Lung (tissue), 12 donors: ENCODE results near the gene CHST11. TPM values are rescaled to one million over a fixed set of nuclear protein-coding genes. Genes with fewer than 3 reads are reported as not detected.

Experiments used
- ATAC-seq: fragments of 200-7000 bp; cut with Tn5 transposase; one replicate; pipeline ENCODE4 v1.9.1; 2020; ENCODE audit warnings: moderate number of reproducible peaks; ENCODE audit not compliant: insufficient read depth, low FRiP score
- DNase-seq, 3 donors: peaks; one replicate each; pipeline ENCODE4 v3.0.0-alpha.2; 2013 to 2017
- H3K27ac ChIP-seq, 2 donors: one replicate each; pipeline ENCODE4 v1.5.1; 2013; ENCODE audit warnings: mild to moderate bottlenecking in 2 of 2, moderate library complexity in 2 of 2, control low read depth in 1 of 2, inconsistent platforms in 1 of 2, low read depth in 1 of 2, low read length in 1 of 2
- H3K27me3 ChIP-seq, 3 donors: one replicate each; pipeline ENCODE4 v1.5.1; 2013; ENCODE audit warnings: low read length in 2 of 3; ENCODE audit not compliant: control insufficient read depth in 3 of 3, insufficient read depth in 3 of 3
- H3K36me3 ChIP-seq, 4 donors: one replicate each; pipeline ENCODE4 v1.5.1; 2013; ENCODE audit warnings: low read length in 4 of 4, mild to moderate bottlenecking in 1 of 4, moderate library complexity in 1 of 4; ENCODE audit not compliant: control insufficient read depth in 4 of 4, insufficient read depth in 4 of 4
- H3K4me1 ChIP-seq, 5 donors: one replicate each; pipeline ENCODE4 v1.5.1; 2013; ENCODE audit warnings: low read length in 5 of 5, mild to moderate bottlenecking in 2 of 5, moderate library complexity in 1 of 5; ENCODE audit not compliant: control insufficient read depth in 5 of 5, insufficient read depth in 5 of 5
- H3K4me3 ChIP-seq: one replicate; pipeline ENCODE4 v1.5.1; 2013; ENCODE audit warnings: mild to moderate bottlenecking, control low read depth, moderate library complexity
- H3K9ac ChIP-seq, 2 donors: one replicate each; pipeline ENCODE4 v1.5.1; 2013; ENCODE audit warnings: low read length in 2 of 2, control low read depth in 1 of 2; ENCODE audit not compliant: insufficient read depth in 1 of 2
- H3K9me3 ChIP-seq, 4 donors: one replicate each; pipeline ENCODE4 v1.5.1; 2013; ENCODE audit warnings: low read length in 3 of 4, mild to moderate bottlenecking in 1 of 4, moderate library complexity in 1 of 4; ENCODE audit not compliant: control insufficient read depth in 4 of 4, insufficient read depth in 3 of 4
- WGBS, 2 donors: extraction: QIAGEN DNeasy Blood & Tissue Kit; methylation state at CpG; one replicate each; pipeline ENCODE4 v1.1.7; 2013; 5-methylcytosine and 5-hydroxymethylcytosine counted together
- polyA plus RNA-seq, 2 donors: library from polyadenylated mRNA; stranded (reverse); fragments of 200-250 nt; gene quantifications; one replicate each; pipeline ENCODE4 v1.2.1, GENCODE V29; 2013
- total RNA-seq, 2 donors: library from RNA; depleted of rRNA in 1 of 2; stranded (reverse); fragments of >200 nt in 1 of 2; gene quantifications; one replicate each; pipeline ENCODE4 v1.2.1, GENCODE V29; 2014 to 2021
- TF ChIP-seq, protein P1 (sequence below): IDR thresholded peaks from 2 replicates; pipeline ENCODE4 v1.5.1; 2012; ENCODE audit warnings: mild to moderate bottlenecking; ENCODE audit errors: control extremely low read depth, extremely low read depth
- donor health status: control.
- donor health status: control.
- donor health status: Bipolar disorder and iron deficiency.
- donor health status: healthy.
- donor health status: DM: yes; HTN: yes; CAD: no.

Gene CHST11
- total and polyA plus RNA-seq, 4 donors, result 9.0 to 63.2 (median 27.7) TPM

- Histone ChIP-seq H3K36me3 (no peaks in the 10 kb centered on the region), H3K27ac (peak overlapping the region in 1 of 2 donors; percentile 33), H3K9me3 (no peaks in the 10 kb centered on the region), H3K9ac (peak overlapping the region in 1 of 2 donors; percentile 3), H3K27me3 (no peaks in the 10 kb centered on the region), H3K4me3 (no peak overlapping the region), H3K4me1 (peaks cover 12 to 35% (median 24%) of the 10 kb centered on the region in 5 donors)
- TF ChIP-seq, protein P1, sequence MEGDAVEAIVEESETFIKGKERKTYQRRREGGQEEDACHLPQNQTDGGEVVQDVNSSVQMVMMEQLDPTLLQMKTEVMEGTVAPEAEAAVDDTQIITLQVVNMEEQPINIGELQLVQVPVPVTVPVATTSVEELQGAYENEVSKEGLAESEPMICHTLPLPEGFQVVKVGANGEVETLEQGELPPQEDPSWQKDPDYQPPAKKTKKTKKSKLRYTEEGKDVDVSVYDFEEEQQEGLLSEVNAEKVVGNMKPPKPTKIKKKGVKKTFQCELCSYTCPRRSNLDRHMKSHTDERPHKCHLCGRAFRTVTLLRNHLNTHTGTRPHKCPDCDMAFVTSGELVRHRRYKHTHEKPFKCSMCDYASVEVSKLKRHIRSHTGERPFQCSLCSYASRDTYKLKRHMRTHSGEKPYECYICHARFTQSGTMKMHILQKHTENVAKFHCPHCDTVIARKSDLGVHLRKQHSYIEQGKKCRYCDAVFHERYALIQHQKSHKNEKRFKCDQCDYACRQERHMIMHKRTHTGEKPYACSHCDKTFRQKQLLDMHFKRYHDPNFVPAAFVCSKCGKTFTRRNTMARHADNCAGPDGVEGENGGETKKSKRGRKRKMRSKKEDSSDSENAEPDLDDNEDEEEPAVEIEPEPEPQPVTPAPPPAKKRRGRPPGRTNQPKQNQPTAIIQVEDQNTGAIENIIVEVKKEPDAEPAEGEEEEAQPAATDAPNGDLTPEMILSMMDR, result no peak
- ATAC-seq (no peak), DNase-seq (no peak)
- 75 to 80% methylated on average over 15 of the region's 15 CpGs for WGBS, 2 donors
Observed at GRCh38 chr12:104673696-104674482, 217.1 kb downstream of the CHST11 start.

DNA sequence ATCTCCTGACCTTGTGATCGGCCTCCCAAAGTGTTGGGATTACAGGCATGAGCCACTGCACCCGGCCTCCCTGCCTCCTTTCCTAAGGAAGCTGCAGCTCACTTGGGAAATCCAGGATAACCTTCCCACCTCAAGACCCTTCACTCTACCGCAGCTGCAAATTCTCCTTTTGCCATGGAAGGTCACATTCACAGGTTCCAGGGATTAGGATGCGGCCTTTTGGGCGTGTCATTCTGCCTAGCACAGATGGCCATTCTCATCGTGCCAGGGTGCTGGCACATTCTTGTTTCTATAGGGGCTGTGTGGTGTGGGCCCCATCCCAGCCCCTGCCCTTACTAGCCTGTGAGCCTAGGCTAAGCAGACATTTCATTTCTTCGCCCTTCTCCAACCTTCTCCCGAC lies 219.9 kb downstream of the CHST11 start:
- no peak overlapping the region for H3K4me3 ChIP-seq
- H3K9me3 ChIP-seq, result no peaks in the 10 kb centered on the region
- no peaks in the 10 kb centered on the region for H3K36me3 ChIP-seq
- peak overlapping the region in 1 of 2 donors; percentile 24 for H3K27ac ChIP-seq
- DNase-seq (no peak), ATAC-seq (no peak)
- TF ChIP-seq, protein P1, result no peak
- WGBS, 2 donors, result 89 to 90% methylated on average over 8 of the region's 8 CpGs
- no peak overlapping the region for H3K9ac ChIP-seq
- peaks cover 4 to 15% (median 8%) of the 10 kb centered on the region in 5 donors for H3K4me1 ChIP-seq
- no peaks in the 10 kb centered on the region for H3K27me3 ChIP-seq

GRCh38 chr12:104677441-104678089 lies 220.8 kb downstream of the CHST11 start:
- peaks cover 0 to 8% (median 3%) of the 10 kb centered on the region in 5 donors for H3K4me1 ChIP-seq
- TF ChIP-seq, protein P1, result no peak
- peak in 1 of 3 donors; percentile 26 for DNase-seq
- H3K4me3 ChIP-seq, result no peak overlapping the region
- no peaks in the 10 kb centered on the region for H3K36me3 ChIP-seq
- H3K9me3 ChIP-seq, result no peaks in the 10 kb centered on the region
- no peak for ATAC-seq
- no peaks in the 10 kb centered on the region for H3K27me3 ChIP-seq
- no peak overlapping the region for H3K9ac ChIP-seq
- WGBS, 2 donors, result 88 to 91% methylated on average over 5 of the region's 5 CpGs
- peak overlapping the region in 1 of 2 donors; percentile 21 for H3K27ac ChIP-seq
